H1 (cell line): Measurements from ENCODE around the gene PLXNA4. TPM values are rescaled to one million over a fixed set of nuclear protein-coding genes. Genes with fewer than 3 reads are reported as not detected.

Experiments
- CEBPB ChIP-seq: IDR thresholded peaks from 2 replicates; pipeline ENCODE4 v1.6.1; 2012; ENCODE audit warnings: low read depth, low read length
- SIX5 ChIP-seq: IDR thresholded peaks from 2 replicates; pipeline ENCODE4 v1.6.1; 2011; ENCODE audit warnings: mild to moderate bottlenecking, low read depth, low read length
- SUZ12 ChIP-seq: fragments of 200-600 bp; sonication (generic); IDR thresholded peaks from 2 replicates; pipeline ENCODE4 v1.6.1; 2012; ENCODE audit warnings: mild to moderate bottlenecking, inconsistent platforms, low read length, moderate library complexity, mixed read lengths
- polyA plus RNA-seq, 7 experiments: library from polyadenylated mRNA; depleted of rRNA in 3 of 7; stranded (reverse) in 5 of 7; unstranded in 2 of 7; fragments of >200 nt in 5 of 7; fragments of 200-250 nt in 2 of 7; gene quantifications; 1 replicate in 5 of 7; 2 replicates in 1 of 7; 4 replicates in 1 of 7; pipeline versions ENCODE4 v1.2.1 to v1.2.3, GENCODE V29; 2011 to 2013; ENCODE audit warnings: missing spikeins in 2 of 7, mixed read lengths in 2 of 7
- total RNA-seq: library from RNA; stranded (reverse); fragmentation: NEBNext Ultra II Directional; extraction: Animal tissue kit (Norgen Biotek cat#: 25700); gene quantifications from 2 replicates; pipeline ENCODE4 v1.2.1, GENCODE V29; 2021

The PLXNA4 gene
- total and polyA plus RNA-seq, 2 of the 8 experiments (the other 6 are each of a cell fraction or from before 2014, with no cell fraction given), result 0.76 to 0.79 TPM

GRCh38 chr7:132461032-132461592 lies 115.2 kb downstream of the PLXNA4 start (continued):
- TF ChIP-seq CEBPB, result no peak
- no peak for TF ChIP-seq SIX5
- TF ChIP-seq SUZ12, result no peak
